NCI-H524 treated with DMSO at 0.1 percent for 48 hours (cell line): ENCODE results near the gene SLC12A2.
A peak's percentile ranks its signal among the peaks of the same experiment; 100 is the strongest.

Experiments used
- DNase-seq: peaks from one replicate; lab custom pipeline; 2025; lab: John Stamatoyannopoulos, UW

The SLC12A2 gene

GRCh38 chr5:128097224-128097623 is 13.7 kb downstream of the SLC12A2 start:
- DNase-seq = no peak

GRCh38 chr5:128097781-128098180 is 14.2 kb downstream of the SLC12A2 start:
- DNase-seq = no peak

GRCh38 chr5:128099944-128100343 is 16.4 kb downstream of the SLC12A2 start:
- DNase-seq = no peak

- DNase-seq = peak; percentile 86
Measured at GRCh38 chr5:128100860-128101557, 17.4 kb downstream of the SLC12A2 start.

- no peak for DNase-seq
Measured at GRCh38 chr5:128101676-128102075, 18.1 kb downstream of the SLC12A2 start.

- no peak for DNase-seq
Measured at GRCh38 chr5:128105203-128105602, 21.6 kb downstream of the SLC12A2 start.

GRCh38 chr5:128109138-128109537 is 25.6 kb downstream of the SLC12A2 start:
- no peak for DNase-seq

- DNase-seq = no peak
Measured at GRCh38 chr5:128109766-128110165, 26.2 kb downstream of the SLC12A2 start.

GRCh38 chr5:128111818-128112448 is 28.4 kb downstream of the SLC12A2 start:
- DNase-seq = no peak

- DNase-seq = no peak
Measured at GRCh38 chr5:128116445-128116844, 32.9 kb downstream of the SLC12A2 start.

- no peak for DNase-seq
Measured at GRCh38 chr5:128118214-128118613, 34.6 kb downstream of the SLC12A2 start.

- DNase-seq = no peak
Measured at GRCh38 chr5:128121651-128122050, 38.1 kb downstream of the SLC12A2 start.

- no peak for DNase-seq
Measured at GRCh38 chr5:128123936-128124335, 40.4 kb downstream of the SLC12A2 start.

- no peak for DNase-seq
Measured at GRCh38 chr5:128126241-128126640, 42.7 kb downstream of the SLC12A2 start.

GRCh38 chr5:128132499-128132898 is 48.9 kb downstream of the SLC12A2 start:
- no peak for DNase-seq

GRCh38 chr5:128135286-128135685 is 51.7 kb downstream of the SLC12A2 start:
- no peak for DNase-seq

GRCh38 chr5:128143911-128144310 is 60.3 kb downstream of the SLC12A2 start:
- DNase-seq = no peak

- DNase-seq = no peak
Measured at GRCh38 chr5:128144491-128144890, 60.9 kb downstream of the SLC12A2 start.

- no peak for DNase-seq
Measured at GRCh38 chr5:128146671-128147070, 63.1 kb downstream of the SLC12A2 start.

- DNase-seq = no peak
Measured at GRCh38 chr5:128154943-128155342, 71.4 kb downstream of the SLC12A2 start.

GRCh38 chr5:128155776-128156175 is 72.2 kb downstream of the SLC12A2 start:
- no peak for DNase-seq

- DNase-seq = no peak
Measured at GRCh38 chr5:128156521-128156920, 73.0 kb downstream of the SLC12A2 start.

- no peak for DNase-seq
Measured at GRCh38 chr5:128158342-128158741, 74.8 kb downstream of the SLC12A2 start.

GRCh38 chr5:128163991-128164390 is 80.4 kb downstream of the SLC12A2 start:
- DNase-seq = no peak
